K562 (cell line): ENCODE measurements around the gene ADAP1. TPM values are rescaled to one million over a fixed set of nuclear protein-coding genes. Genes with fewer than 3 reads are reported as not detected.
A peak's percentile ranks its signal among the peaks of the same experiment; 100 is the strongest.

Experiments
- ATAC-seq: fragments of 200-7000 bp; cut with Tn5 transposase; 3 replicates; pipeline ENCODE4 v1.9.1; 2020; ENCODE audit warnings: moderate library complexity
- BruUV-seq: library from RNA; stranded (reverse); fragments of 400-500 nt; replicated peaks from 2 replicates; lab custom pipeline; 2021; lab: Mats Ljungman, UMichigan
- CTCF ChIA-PET: fragments of 300-600 bp; formaldehyde crosslinking; extraction: SDS; loops from one replicate; lab custom pipeline; 2021; ENCODE audit warnings: low intra/inter-chr PET ratio; lab: Yijun Ruan, JAX
- POLR2A ChIA-PET: fragments of 300-600, 350-650 bp; sonication (Branson Sonifier 250); formaldehyde crosslinking; extraction: SDS; loops from one replicate; lab custom pipeline; 2021; ENCODE audit warnings: antibody characterized with exemption, inconsistent platforms; lab: Yijun Ruan, JAX
- DNase-seq, 4 experiments: peaks; one replicate each; pipeline versions ENCODE4 v3.0.0 to v3.0.0-alpha.2; 2011 to 2018; ENCODE audit warnings: low spot score in 3 of 4, mixed read lengths in 3 of 4; ENCODE audit errors: extremely low read depth in 1 of 4
- FAIRE-seq: peaks from 2 replicates; lab custom pipeline; 2011; peaks lifted over from hg19 to GRCh38; lab: Jason Lieb, UNC
- H2AFZ ChIP-seq: 2 replicates; pipeline ENCODE4 v1.6.0; 2011; ENCODE audit warnings: low read depth, low read length, control low read depth, inconsistent platforms
- H3K27ac ChIP-seq: fragments of 200-600 bp; 3 replicates; pipeline ENCODE4 v1.8.0; 2011; ENCODE audit warnings: low read depth, mild to moderate bottlenecking, control low read depth, inconsistent platforms, low read length, moderate library complexity, mixed read lengths; ENCODE audit errors: extremely low read depth
- H3K27me3 ChIP-seq, 2 experiments: fragments of 300-600 bp in 1 of 2; 2 replicates in 1 of 2; 3 replicates in 1 of 2; pipeline versions ENCODE4 v1.6.0 to v1.8.0; 2011; ENCODE audit warnings: inconsistent platforms in 2 of 2, low read length in 2 of 2, mild to moderate bottlenecking in 1 of 2, mixed read lengths in 1 of 2, moderate library complexity in 1 of 2; ENCODE audit not compliant: control insufficient read depth in 2 of 2, insufficient read depth in 2 of 2
- H3K36me3 ChIP-seq: fragments of 300-600 bp; 3 replicates; pipeline ENCODE4 v1.8.0; 2011; ENCODE audit warnings: mild to moderate bottlenecking, low read length, inconsistent platforms; ENCODE audit not compliant: control insufficient read depth, insufficient read depth
- H3K4me1 ChIP-seq, 2 experiments: fragments of 200-600 bp in 1 of 2; replicated peaks in 1 of 2; 2 replicates in 1 of 2; 3 replicates in 1 of 2; pipeline versions ENCODE4 v1.5.1 to v1.8.0; 2011; ENCODE audit warnings: inconsistent platforms in 2 of 2, low read length in 2 of 2, mild to moderate bottlenecking in 1 of 2, mixed read lengths in 1 of 2, moderate library complexity in 1 of 2; ENCODE audit not compliant: control insufficient read depth in 2 of 2, insufficient read depth in 2 of 2
- H3K4me2 ChIP-seq: 2 replicates; pipeline ENCODE4 v1.6.1; 2011; ENCODE audit warnings: low read length, control low read depth, inconsistent platforms, mixed read lengths; ENCODE audit not compliant: insufficient read depth
- H3K4me3 ChIP-seq: fragments of 200-600 bp; sonication (generic), shearing (Covaris generic); 2 replicates; pipeline ENCODE4 v1.5.1; 2016; ENCODE audit warnings: control low read depth, inconsistent platforms
- H3K79me2 ChIP-seq: fragments of 200-600 bp; 3 replicates; pipeline ENCODE4 v1.8.0; 2011; ENCODE audit warnings: low read length, inconsistent platforms; ENCODE audit not compliant: control insufficient read depth, insufficient read depth
- H3K9ac ChIP-seq, 2 experiments: 2 replicates each; pipeline versions ENCODE4 v1.6.0 to v1.6.1; 2011; ENCODE audit warnings: low read depth in 2 of 2, low read length in 2 of 2, control low read depth in 1 of 2, inconsistent platforms in 1 of 2, mild to moderate bottlenecking in 1 of 2, mixed read lengths in 1 of 2; ENCODE audit not compliant: insufficient read depth in 1 of 2
- H3K9me1 ChIP-seq: one replicate; pipeline ENCODE4 v1.6.0; 2011; ENCODE audit warnings: inconsistent platforms, mild to moderate bottlenecking, low read length, moderate library complexity; ENCODE audit not compliant: control insufficient read depth, insufficient read depth
- H3K9me3 ChIP-seq: replicated peaks from 2 replicates; pipeline ENCODE4 v1.5.1; 2011; ENCODE audit warnings: low read depth, low read length, inconsistent platforms; ENCODE audit not compliant: control insufficient read depth, insufficient read depth
- H4K20me1 ChIP-seq: replicated peaks from 2 replicates; pipeline ENCODE4 v1.6.1; 2011; ENCODE audit warnings: low read length, inconsistent platforms, mixed read lengths; ENCODE audit not compliant: control insufficient read depth, insufficient read depth
- ARID1B ChIP-seq: fragments of 450-650 bp; IDR thresholded peaks from 2 replicates; pipeline ENCODE4 v1.6.1; 2016; ENCODE audit warnings: antibody characterized with exemption, mild to moderate bottlenecking, inconsistent platforms
- BHLHE40 ChIP-seq: IDR thresholded peaks from 2 replicates; pipeline ENCODE4 v1.6.1; 2011; ENCODE audit warnings: low read length, improper control_type of control experiment
- C11orf30 ChIP-seq: fragments of 450-650 bp; IDR thresholded peaks from 2 replicates; pipeline ENCODE4 v1.6.1; 2016; ENCODE audit warnings: low read depth, mild to moderate bottlenecking
- CCAR2 ChIP-seq: fragments of 200-400 bp; formaldehyde crosslinking; IDR thresholded peaks from 2 replicates; pipeline ENCODE4 v1.6.1; 2017; ENCODE audit warnings: mild to moderate bottlenecking, low read depth, low read length
- KLF16 ChIP-seq: IDR thresholded peaks from 2 replicates; pipeline ENCODE4 v1.6.1; 2016; ENCODE audit warnings: antibody characterized with exemption
- PCBP1 ChIP-seq: fragments of 200-400 bp; formaldehyde crosslinking; IDR thresholded peaks from 2 replicates; pipeline ENCODE4 v1.6.1; 2018; ENCODE audit warnings: mild to moderate bottlenecking, low read depth, low read length; ENCODE audit not compliant: poor library complexity, severe bottlenecking
- PRPF4 ChIP-seq: fragments of 200-400 bp; formaldehyde crosslinking; IDR thresholded peaks from one replicate; pipeline ENCODE4 v1.6.1; 2017; ENCODE audit warnings: low read length, low read depth, mild to moderate bottlenecking; ENCODE audit not compliant: insufficient read depth, poor library complexity, severe bottlenecking
- RBM17 ChIP-seq: fragments of 200-400 bp; formaldehyde crosslinking; IDR thresholded peaks from 2 replicates; pipeline ENCODE4 v1.6.1; 2017; ENCODE audit warnings: low read depth, mild to moderate bottlenecking, low read length, borderline replicate concordance
- SFPQ ChIP-seq: fragments of 200-400 bp; formaldehyde crosslinking; IDR thresholded peaks from 2 replicates; pipeline ENCODE4 v1.6.1; 2017; ENCODE audit warnings: mild to moderate bottlenecking, low read depth, low read length, moderate library complexity
- STAT5B ChIP-seq: fragments of 250-450 bp; sonication (Bioruptor Pico); IDR thresholded peaks from 2 replicates; pipeline ENCODE4 v1.8.0; 2021; ENCODE audit warnings: mild to moderate bottlenecking, inconsistent platforms
- U2AF1 ChIP-seq: fragments of 200-400 bp; formaldehyde crosslinking; optimal IDR thresholded peaks from 2 replicates; pipeline ENCODE3; 2017; ENCODE audit warnings: mild to moderate bottlenecking, low read depth, low read length, moderate library complexity
- ZKSCAN8 ChIP-seq: fragments of 200-800 bp; sonication (Bioruptor generic); IDR thresholded peaks from 2 replicates; pipeline ENCODE4 v1.6.1; 2016; ENCODE audit warnings: missing genetic modification characterization, missing compliant biosample characterization
- ZNF175 ChIP-seq: fragments of 200-800 bp; sonication (Bioruptor generic); IDR thresholded peaks from 2 replicates; pipeline ENCODE4 v1.6.1; 2016; ENCODE audit warnings: low read depth, mild to moderate bottlenecking, missing genetic modification characterization, missing compliant biosample characterization
- WGBS: fragments of 100-300 bp; shearing (Covaris generic); methylation state at CpG from one replicate; pipeline ENCODE4 v1.1.6; 2016; ENCODE audit warnings: low coverage, mixed read lengths; ENCODE audit not compliant: insufficient coverage; ENCODE audit errors: missing lambda C conversion rate; 5-methylcytosine and 5-hydroxymethylcytosine counted together
- in situ Hi-C: fragments of 300-500 bp; cut with MboI; formaldehyde crosslinking; loops from 4 replicates; pipeline ENCODE4 v1.15.0; 2018; ENCODE audit warnings: inconsistent platforms, mixed read lengths
- intact Hi-C: fragments of 100-400 bp; cut with micrococcal nuclease; formaldehyde crosslinking; loops from 2 replicates; pipeline ENCODE4 v1.14.2; 2022
- polyA plus RNA-seq, 8 experiments: library from polyadenylated mRNA; depleted of rRNA in 4 of 8; stranded (reverse) in 5 of 8; unstranded in 3 of 8; fragments of >200 nt; fragmentation: Nextera tagmentation in 2 of 8; fragmentation: Illumina TruSeq in 1 of 8; extraction: Ambion mirVana in 2 of 8; extraction: Trizol in 1 of 8; gene quantifications; 2 replicates each; pipeline versions ENCODE4 v1.2.1 to v1.2.3, GENCODE V29; 2011 to 2014; ENCODE audit warnings: inconsistent platforms in 1 of 8, missing spikeins in 1 of 8
- total RNA-seq, 7 experiments: library from RNA; depleted of rRNA in 6 of 7; stranded (reverse); fragments of >200 nt in 6 of 7; fragmentation: Illumina TruSeq in 2 of 7; extraction: Trizol in 2 of 7; gene quantifications; 2 replicates each; pipeline versions ENCODE4 v1.2.1 to v1.2.3, GENCODE V29; 2011 to 2021; ENCODE audit warnings: low replicate concordance in 1 of 7
- TF ChIP-seq, protein P1 (sequence below): fragments of 250-450 bp; sonication (Bioruptor Pico); IDR thresholded peaks from 2 replicates; pipeline ENCODE4 v1.8.0; 2021; ENCODE audit warnings: moderate library complexity, mild to moderate bottlenecking, inconsistent platforms
- TF ChIP-seq, protein P2 (sequence below): fragments of 450-650 bp; formaldehyde crosslinking; IDR thresholded peaks from 2 replicates; pipeline ENCODE4 v1.4.0; 2022; ENCODE audit warnings: missing genetic modification characterization

Gene ADAP1
- total and polyA plus RNA-seq, 9 of the 15 experiments (the other 6 are each of a cell fraction or from before 2014, with no cell fraction given) = 0.27 to 1.4 (median 0.52) TPM; not detected in 3

DNA sequence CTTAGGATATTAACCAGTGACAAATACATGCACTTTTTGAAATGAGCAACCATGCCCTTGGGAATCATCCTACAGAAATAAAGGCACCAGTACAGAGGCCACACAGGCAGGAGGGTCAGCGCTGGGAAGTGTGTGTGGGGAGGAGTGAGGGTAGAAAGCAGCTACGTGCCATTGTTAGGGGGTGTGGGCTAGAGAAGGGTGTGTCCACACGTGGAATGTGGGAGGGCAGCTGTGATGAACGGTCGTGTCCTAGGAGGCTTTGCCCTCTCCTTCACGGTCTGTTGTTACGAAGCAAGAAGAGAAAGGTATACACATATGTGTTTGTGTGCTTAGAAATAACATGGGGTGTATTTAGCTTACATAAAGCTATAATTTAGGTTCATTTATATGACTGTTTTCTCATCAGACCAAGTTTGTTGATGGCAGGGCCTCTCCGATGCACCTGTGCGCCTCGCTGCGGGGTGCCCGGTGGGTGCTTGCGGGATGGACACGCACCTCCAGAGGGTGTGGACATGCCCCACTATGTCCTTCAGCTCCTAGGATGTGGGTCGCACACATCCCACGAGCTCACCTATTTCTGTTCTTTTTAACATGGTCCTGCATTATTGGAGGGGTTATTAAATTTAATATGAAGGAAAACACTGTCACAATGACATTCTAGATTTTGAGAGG lies 95.0 kb downstream of the ADAP1 start (continued):
- no peak for TF ChIP-seq SFPQ
- TF ChIP-seq, all 486 proteins: peak for 1

- POLR2A ChIA-PET = interaction anchor here (0.7 to 1.4 kb wide), 2 partner anchors 17 to 26 kb away, joined by 4 read pairs; partner anchors contain the start of gene SUN1
- intact Hi-C loops = no loop called here
- Histone ChIP-seq H2AFZ (no peak overlapping the region), H3K9me1 (peaks cover 4% of the 10 kb centered on the region), H3K4me2 (no peak overlapping the region), H3K4me1 (peaks cover 14 to 29% of the 10 kb centered on the region in 2 experiments; a peak in 4 of 5 replicates), H3K36me3 (peaks cover 94% of the 10 kb centered on the region), H3K27ac (no peak overlapping the region), H3K79me2 (no peaks in the 10 kb centered on the region), H3K9me3 (no peaks in the 10 kb centered on the region), H3K27me3 (no peaks in the 10 kb centered on the region), H4K20me1 (0 out of 2 replicates have a peak, but pooled peaks cover 5% of the 10 kb centered on the region), H3K9ac (peak overlapping the region in 1 of 2 experiments; percentile 79; a peak in 2 of 4 replicates), H3K4me3 (no peak overlapping the region)
- CTCF ChIA-PET = no interaction called here
- no TSS peak for BruUV-seq
- in situ Hi-C loops = no loop called here
- 92% methylated on average over 9 of the region's 9 CpGs for WGBS
- FAIRE-seq (no peak), DNase-seq (no peak), ATAC-seq (no peak)
- TF ChIP-seq ZNF175 (CRISPR knock-in tag) = no peak
- no peak for TF ChIP-seq PCBP1
- TF ChIP-seq BHLHE40 = no peak
- TF ChIP-seq STAT5B (CRISPR knock-in tag) = no peak
- TF ChIP-seq CCAR2 = no peak
- no peak for TF ChIP-seq KLF16
- no peak for TF ChIP-seq PRPF4
- TF ChIP-seq U2AF1 = no peak
- no peak for TF ChIP-seq ARID1B
- no peak for TF ChIP-seq C11orf30
- TF ChIP-seq, protein P1, sequence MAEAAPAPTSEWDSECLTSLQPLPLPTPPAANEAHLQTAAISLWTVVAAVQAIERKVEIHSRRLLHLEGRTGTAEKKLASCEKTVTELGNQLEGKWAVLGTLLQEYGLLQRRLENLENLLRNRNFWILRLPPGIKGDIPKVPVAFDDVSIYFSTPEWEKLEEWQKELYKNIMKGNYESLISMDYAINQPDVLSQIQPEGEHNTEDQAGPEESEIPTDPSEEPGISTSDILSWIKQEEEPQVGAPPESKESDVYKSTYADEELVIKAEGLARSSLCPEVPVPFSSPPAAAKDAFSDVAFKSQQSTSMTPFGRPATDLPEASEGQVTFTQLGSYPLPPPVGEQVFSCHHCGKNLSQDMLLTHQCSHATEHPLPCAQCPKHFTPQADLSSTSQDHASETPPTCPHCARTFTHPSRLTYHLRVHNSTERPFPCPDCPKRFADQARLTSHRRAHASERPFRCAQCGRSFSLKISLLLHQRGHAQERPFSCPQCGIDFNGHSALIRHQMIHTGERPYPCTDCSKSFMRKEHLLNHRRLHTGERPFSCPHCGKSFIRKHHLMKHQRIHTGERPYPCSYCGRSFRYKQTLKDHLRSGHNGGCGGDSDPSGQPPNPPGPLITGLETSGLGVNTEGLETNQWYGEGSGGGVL = no peak
- TF ChIP-seq RBM17 = no peak
- no peak for TF ChIP-seq ZKSCAN8
- TF ChIP-seq, protein P2, sequence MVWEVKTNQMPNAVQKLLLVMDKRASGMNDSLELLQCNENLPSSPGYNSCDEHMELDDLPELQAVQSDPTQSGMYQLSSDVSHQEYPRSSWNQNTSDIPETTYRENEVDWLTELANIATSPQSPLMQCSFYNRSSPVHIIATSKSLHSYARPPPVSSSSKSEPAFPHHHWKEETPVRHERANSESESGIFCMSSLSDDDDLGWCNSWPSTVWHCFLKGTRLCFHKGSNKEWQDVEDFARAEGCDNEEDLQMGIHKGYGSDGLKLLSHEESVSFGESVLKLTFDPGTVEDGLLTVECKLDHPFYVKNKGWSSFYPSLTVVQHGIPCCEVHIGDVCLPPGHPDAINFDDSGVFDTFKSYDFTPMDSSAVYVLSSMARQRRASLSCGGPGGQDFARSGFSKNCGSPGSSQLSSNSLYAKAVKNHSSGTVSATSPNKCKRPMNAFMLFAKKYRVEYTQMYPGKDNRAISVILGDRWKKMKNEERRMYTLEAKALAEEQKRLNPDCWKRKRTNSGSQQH (CRISPR knock-in tag) = no peak
Observed at GRCh38 chr7:857661-858060, 96.8 kb downstream of the ADAP1 start.
